Astrocyte of the hippocampus (primary cell): ENCODE measurements around the gene ROCK2.

ENCODE experiments used
- DNase-seq: peaks from one replicate; pipeline ENCODE4 v3.0.0; 2011; ENCODE audit warnings: low read depth, low spot score

ROCK2 gene

DNA sequence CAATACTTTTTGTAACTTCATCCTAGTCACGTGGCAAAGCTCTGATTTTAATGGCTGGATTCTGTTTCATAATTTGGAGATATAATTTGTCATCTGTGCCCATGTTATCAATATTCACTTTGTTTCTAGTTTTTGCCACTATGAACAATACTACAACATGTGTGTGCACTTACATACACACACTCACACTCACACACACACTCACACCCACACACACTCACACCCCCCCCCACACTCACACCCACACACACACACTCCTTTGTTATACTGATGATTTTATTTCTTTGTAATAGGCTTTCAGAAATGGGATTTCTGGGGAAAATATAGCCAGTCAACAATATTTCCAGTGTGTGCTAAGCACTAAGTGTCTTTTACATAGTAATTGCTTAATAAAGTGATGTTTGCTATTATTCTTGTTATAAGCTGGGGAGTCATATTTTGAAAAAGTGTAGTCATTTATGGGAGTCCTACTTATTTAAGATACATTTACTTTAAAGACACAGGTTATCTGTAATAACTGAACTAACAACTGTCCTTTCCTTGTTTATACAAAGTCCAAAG lies 22.8 kb upstream of the ROCK2 start:
- DNase-seq = no peak

- no peak for DNase-seq
Observed at GRCh38 chr2:11366326-11366741, 21.9 kb upstream of the ROCK2 start.

GRCh38 chr2:11365096-11365879 lies 20.9 kb upstream of the ROCK2 start:
- DNase-seq = no peak

DNA sequence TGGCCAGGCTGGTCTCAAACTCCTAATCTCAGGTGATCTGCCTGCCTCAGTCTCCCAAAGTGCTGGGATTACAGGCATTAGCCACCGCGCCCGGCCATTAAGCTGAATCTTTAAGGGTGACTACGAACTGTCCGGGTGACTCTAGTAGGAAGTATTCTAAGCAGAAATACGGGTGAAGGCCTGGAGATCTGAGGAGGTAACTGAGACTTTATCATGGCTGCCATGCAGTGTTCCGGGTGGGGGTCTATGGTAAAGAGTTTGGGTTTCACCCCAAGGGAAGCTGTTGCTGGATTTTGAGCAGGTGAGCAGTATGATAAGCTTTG lies 20.1 kb upstream of the ROCK2 start:
- DNase-seq = no peak

DNA sequence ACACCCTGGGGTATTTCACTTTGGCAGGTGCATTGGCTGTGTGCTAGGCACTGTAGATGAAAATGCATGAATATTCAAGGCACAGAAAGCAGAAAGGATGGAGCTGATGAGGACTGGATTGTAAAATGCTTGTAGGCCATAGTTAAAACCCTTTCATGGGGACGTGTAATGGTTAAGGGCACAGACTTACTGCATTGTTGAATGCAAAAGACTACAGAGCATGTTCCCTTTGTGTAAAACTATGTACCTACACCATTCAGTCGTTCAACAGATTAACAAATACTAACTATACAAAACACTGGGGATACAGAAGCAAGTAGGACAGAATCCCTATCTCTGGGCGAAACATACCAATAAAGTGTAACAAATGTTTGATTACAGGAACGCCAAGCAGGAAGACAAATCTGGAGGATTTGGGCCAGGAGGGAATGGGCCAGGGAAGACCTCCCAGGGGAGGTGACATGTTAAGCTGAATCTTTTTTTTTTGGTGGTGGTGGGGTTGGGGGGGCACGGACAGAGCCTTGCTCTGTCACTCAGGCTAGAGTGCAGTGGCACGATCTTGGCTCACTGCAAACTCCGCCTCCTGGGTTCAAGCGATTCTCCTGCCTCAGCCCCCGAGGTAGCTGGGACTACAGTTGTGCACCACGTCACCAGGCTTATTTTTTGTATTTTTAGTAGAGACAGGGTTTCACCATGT lies 19.6 kb upstream of the ROCK2 start:
- DNase-seq = no peak

DNA sequence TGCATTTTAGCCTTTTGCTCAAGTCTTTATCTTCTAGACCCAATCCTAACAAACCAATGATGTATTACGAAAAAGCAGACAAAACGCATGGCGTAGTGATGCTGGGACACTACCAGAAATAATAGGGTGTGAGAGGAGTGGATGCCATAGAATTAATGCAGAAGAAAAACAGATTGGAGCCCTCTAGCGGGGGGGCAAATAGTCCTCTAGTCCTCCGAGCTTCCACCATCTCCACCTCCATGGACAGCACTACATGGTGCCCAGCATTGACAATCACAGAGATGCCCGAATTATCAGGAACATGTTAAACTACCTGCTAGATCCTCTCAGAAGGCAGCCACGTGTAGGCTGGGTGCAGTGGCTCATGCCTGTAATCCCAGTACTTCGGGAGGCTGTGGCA lies 15.4 kb upstream of the ROCK2 start:
- no peak for DNase-seq

DNA sequence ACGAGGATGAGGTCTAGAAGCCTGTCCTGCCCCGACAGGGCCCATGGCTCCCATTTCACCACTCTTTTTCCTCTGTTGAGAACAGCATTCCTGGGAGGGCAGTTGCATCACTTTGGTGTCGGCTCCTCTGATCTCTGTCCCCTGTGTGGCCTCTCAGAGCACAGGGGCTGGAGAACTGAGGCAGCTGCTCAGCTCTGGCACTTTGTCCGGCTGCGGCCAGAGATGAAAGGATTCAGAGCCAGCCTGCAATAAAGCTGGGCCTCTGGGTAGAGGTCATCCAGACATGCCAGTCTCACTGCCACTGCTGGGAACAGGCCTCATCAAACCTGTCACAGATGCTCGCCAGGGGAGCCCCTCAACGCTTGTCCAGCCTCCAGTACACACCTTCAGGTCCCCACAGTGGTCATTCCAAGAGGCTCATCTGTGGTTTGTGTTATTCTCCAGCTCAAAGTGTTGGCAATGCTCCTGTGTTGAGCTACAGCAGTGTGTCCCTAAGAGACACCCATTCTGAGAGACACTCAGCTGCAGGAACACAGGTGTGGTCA lies 13.1 kb upstream of the ROCK2 start:
- DNase-seq = no peak

GRCh38 chr2:11356764-11357163 lies 12.3 kb upstream of the ROCK2 start:
- DNase-seq = no peak

GRCh38 chr2:11355194-11356053 lies 11.0 kb upstream of the ROCK2 start:
- DNase-seq = no peak

DNA sequence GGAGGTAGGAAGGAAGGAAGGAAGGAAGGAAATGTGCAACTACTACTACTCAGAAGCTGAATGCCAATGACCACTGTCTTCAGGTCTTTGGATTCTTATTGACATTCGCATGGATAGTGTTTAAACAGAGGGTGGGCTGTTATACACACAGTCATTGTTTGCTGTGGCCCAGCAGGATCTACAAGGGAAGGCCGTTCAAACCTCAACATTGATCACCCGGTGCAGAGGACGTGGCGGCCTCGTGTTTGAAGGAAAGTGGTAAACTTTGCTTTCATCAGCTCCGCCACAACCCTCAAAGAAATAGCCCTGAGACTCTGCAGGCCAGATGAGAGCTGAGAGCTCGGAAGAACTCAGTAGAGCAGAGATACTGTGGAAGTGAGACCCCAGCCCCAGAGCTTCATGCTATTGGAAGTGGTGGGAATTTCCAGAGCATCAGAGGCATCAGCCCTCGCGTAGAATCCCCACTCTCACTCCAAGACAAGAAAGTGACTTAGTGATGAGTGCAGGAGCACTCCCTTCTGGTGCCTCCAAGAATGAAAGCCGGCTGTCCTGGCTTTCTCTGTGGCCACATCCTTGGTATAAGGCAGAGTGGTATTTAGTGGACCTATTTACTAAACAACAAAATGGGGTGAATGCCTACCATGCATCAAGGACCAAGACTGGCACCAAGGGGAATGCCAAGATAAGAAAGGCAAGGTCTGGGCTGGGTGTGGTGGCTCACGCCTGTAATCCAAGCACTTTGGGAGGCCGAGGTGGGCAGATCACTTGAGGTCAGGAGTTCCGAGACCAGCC lies 10.1 kb upstream of the ROCK2 start:
- DNase-seq = no peak

- DNase-seq = no peak
Observed at GRCh38 chr2:11352781-11353537, 8.5 kb upstream of the ROCK2 start.

GRCh38 chr2:11348209-11348749 lies 3.8 kb upstream of the ROCK2 start:
- no peak for DNase-seq

DNA sequence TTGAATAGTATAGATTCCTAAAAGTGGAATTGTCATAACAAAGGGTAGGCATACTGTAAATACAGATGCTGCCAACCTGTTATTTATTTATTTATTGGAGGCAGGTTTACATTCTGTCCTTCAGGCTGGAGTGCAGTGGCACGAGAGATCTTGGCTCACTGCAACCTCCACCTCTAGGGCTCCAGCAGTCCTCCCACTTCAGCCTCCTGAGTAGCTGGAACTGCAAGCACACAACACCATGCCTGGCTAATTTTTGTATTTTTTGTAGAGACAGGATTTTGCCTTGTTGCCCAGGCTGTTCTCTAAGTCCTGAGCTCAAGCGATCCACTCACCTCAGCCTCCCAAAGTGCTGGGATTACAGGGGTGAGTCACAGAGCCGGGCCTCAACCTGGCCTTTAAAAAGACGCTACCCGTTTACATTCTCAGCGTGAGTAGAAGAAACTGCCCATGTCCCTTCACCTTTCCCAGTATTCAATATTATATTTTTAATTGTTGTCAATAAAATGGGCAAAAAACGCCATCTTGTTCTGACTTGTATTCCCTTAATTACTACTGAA lies 3.0 kb upstream of the ROCK2 start:
- no peak for DNase-seq

DNA sequence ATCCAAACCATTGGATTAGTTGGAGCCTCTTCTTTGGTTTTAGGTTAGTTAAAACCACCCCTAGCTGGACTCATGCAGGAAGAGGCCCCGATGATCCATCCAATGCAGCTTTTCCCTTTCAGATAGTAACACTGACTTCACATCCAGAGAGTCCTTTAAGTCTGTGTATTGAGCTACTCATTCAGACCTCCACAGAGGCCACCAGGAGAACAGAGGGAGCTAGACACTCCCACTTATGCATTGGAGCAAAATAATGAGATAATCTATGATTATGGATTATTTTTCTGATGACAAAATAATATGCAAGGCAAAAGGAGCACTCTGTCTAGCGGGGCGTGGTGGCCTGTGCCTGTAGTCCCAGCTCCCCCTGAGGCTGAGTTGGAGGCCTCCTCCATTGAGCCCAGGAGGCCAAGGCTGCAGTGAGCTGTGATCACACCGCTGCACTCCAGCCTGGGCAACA lies 1.6 kb upstream of the ROCK2 start:
- no peak for DNase-seq

DNA sequence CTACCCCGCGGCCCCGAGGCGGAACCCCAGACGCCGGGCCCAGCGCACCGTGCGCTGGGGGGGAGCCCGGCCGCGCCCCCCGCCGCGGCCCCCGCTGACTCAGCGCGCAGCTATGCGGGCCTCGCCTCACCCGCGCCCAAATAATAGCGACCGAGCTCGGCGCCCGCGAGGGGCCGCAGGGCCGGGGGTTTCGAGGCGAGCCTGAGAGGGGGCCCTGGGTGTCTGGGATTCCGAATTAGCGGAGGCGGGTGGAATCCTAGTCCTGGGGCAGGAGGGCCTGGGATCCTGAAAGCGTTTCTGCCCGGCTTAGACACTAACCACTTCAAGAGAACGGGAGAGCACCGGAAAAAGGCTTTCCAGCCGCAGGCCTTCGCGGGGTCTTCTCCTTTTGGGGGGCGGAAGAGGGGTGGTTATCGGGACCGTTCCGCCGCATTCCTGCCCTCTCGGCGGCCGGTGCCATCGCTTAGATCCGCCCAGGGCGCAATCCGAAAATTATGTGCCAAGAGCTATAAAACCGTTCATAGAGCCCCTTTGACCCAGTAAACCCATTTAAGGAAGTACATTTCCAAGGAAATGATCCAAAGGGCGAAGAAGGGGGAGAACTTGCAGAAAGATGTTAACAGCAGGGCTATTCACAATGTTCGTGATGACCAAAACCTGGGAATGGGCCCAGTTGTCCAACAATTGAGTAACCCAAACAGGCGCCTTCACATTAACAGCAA lies 681 bp upstream of the ROCK2 start:
- peak; percentile 68 for DNase-seq

GRCh38 chr2:11343650-11344341 lies 640 bp downstream of the ROCK2 start:
- peak; percentile 58 for DNase-seq

DNA sequence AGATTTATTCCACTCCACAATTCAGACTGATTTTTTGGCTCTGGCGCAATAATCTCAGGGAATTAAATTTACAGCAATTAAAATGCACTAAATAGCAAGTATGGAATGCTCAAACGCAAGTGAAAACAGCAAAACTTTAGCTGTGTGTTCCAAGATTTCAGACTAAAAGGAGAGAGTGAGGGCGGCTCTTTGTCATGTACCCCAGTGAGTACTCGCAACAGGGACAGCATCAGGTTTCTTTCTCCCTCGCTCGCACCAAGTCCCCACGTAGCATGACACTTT lies 1.1 kb downstream of the ROCK2 start:
- DNase-seq = no peak

- DNase-seq = peak; percentile 77
Observed at GRCh38 chr2:11342551-11343367, 1.7 kb downstream of the ROCK2 start.
